NCI-H82 treated with DMSO at 0.1 percent for 48 hours (cell line): Measurements from ENCODE around the gene TOGARAM1.
A peak's percentile ranks its signal among the peaks of the same experiment; 100 is the strongest.
"Not testable (repeated sequence)": the region's sequence is repeated elsewhere in the genome, so short reads cannot be mapped to it uniquely, and the experiment has no call there.

Experiments used
- DNase-seq: peaks from one replicate; lab custom pipeline; 2025; ENCODE audit not compliant: unreplicated experiment; lab: John Stamatoyannopoulos, UW

The TOGARAM1 gene

DNA sequence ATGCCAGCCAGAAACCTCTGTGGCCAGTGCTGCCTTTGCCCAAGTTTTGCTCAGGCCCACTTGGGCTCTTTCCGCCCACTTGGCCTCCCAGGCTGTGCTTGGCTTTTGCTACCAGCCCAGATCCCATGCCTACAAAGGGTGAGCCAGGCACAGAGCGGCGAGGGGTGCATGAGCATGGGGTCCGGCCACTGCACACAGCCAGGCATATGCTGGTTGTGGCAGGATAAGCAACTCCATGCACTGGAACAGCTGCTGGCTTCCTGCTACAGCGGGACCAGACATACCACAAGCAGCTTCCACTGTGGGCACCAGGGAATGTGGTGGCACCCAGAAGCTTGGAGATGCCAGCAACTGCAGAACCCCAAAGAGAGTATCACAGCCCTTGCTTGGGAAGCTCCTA lies 76.3 kb downstream of the TOGARAM1 start:
- no peak for DNase-seq

DNA sequence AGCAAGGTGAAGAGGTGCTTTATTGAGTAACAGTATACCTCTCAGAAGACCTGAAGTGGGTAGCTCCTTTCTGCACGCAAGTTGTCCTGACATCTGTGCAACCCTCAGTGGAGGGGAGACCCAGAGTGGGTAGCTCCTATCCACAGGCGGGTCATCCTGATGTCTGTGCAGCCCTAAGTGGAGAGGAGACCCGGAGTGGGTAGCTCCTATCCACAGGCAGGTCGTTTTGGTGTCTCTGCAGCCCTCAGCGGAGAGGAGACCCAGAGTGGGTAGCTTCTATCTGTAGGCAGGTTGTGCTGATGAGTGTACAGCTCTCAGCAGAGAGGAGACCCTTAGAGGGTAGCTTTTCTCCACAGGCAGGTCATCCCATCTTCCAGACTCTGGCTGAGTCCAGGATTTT lies 76.9 kb downstream of the TOGARAM1 start:
- no peak for DNase-seq

DNA sequence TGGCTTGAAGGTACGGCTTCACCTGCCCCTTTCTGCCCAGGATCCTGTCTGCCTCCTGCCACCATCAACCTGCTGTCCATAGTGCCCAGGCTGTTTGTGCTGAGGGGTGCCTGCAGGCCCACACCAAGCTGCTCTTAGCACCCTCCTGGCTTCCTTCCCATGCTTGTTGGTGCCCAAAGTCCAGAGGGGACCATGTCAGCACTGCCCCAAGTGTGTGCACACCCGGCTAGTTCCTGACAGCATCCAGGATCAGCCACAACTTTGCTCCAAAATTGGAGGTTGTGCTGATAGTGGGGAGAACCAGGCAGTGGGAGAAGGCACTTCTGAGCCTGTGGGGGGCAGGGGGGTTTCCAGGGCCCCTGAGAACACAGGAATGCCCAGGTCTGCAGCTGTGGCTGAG lies 77.4 kb downstream of the TOGARAM1 start:
- no peak for DNase-seq

DNA sequence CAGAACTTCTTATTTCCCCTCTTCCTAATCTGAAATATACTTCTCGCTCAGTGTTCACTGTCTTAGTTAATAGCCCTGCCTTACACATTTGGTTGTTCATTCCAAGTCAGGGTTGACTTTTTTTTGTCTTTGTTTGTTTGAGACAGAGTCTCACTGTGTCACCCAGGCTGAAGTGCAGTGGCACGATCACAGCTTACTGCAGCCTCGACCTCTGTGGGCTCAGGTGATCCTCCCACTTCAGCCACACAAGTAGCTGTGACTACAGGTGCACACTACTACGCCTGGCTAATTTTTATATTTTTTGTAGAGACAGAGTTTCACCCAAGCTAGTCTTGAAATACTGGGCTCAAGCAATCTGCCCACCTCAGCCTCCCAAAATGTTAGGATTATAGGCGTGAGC lies 79.7 kb downstream of the TOGARAM1 start:
- no peak for DNase-seq

DNA sequence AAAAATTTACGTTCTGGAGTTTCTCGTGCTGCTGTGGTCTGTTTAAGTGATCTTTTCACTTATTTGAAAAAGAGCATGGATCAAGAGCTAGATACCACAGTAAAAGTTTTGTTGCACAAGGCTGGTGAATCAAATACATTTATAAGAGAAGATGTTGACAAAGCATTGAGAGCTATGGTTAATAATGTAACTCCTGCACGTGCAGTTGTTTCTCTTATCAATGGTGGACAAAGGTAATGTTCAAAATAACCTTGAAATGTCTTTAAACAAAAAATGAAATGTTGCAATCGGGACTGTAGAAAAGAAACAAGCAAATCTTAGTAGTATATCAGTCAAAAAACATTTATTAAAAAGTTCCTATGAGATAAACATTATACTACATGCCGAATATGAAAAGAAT lies 82.6 kb downstream of the TOGARAM1 start:
- no peak for DNase-seq

DNA sequence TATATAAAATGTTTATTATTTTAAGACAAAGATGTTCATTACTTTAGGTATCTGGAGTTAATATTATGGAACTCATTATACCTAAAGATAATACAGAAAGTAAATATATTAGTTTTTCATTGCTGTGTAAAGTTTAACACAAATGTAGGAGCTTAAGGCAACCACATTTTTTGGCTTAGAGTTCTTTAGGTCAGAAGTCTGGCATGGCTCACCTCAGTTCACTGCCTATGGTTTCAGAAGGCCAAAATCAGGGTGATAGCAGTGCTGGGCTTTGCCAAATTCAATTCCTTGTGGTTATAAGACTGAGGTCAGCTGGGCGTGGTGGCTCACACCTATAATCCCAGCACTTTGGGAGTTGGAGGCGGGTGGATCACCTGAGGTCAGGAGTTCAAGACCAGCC lies 86.4 kb downstream of the TOGARAM1 start:
- no peak for DNase-seq

DNA sequence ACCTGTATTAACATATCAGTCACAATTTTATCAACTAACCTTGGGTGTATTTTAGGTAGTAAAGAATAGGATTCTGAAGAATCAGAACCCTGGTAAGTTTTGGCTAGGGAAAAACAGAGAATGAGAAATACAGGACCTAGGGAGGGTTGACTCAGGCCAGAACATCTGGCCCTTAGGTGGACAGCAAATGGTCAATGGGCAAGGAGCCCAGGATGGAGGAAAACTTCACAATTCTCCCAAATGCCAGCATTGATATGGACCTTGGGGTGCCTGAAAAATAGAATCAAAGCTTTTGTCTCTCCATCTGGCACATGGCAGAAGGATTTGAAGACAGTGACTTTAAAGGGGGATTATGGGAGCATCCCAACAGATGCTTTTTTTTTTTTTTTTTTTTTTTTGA lies 89.2 kb downstream of the TOGARAM1 start:
- no peak for DNase-seq

DNA sequence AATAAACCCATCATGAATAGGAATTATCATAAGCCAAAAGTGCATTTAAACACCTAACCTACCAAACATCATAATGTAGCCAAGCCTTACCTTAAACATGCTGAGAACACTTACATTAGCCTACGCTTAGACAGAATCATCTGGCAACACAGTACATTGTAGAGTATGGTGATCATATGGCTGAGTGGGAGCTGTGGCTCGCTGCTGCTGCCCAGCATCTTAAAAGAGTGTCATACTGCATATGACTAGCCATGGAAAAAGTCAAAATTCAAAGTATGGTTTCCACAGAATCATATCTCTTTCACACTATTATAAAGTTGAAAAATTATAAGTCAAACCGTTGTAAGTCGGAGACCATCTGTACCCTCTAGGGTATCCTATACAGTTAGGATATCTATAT lies 89.9 kb downstream of the TOGARAM1 start:
- DNase-seq = no peak

DNA sequence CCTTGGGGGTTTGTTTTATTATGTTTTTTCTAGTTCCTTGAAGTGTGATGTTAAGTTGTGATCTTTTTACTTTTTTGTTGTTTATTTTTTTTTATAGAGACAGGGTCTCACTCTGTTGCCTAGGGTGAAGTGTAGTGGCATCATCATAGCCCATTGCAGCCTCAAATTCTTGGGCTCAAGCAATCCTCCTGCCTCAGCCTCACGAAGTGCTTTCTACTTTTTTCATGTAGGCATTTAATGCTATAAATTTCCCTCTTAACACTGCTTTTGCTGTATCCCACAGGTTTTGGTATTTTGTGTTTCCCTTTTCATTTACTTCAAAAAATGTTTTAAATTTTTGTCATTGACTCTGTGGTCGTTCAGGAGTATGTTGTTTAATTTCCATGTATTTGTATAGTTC lies 95.4 kb downstream of the TOGARAM1 start:
- DNase-seq = no peak

DNA sequence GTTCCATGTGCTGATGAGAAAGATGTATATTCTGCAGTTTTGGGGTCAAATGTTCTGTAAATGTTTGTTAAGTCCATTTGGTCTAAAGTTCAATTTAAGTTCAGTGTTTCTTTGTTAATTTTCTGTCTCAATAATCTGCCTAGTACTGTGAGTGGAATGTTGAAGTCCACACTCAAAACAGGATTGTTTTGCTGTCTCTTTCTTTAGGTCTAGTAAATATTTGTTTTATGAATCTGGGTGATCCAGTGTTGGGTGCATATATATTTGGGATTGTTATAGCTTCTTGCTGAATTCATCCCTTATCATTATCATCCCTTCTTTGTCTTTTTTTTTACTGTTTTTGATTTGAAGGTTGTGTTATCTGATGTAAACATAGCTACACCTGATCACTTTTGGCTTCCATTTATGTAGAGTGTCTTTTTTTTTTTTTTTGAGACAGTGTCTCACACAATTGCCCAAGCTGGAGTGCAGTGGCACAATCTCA lies 95.9 kb downstream of the TOGARAM1 start:
- DNase-seq = no peak

DNA sequence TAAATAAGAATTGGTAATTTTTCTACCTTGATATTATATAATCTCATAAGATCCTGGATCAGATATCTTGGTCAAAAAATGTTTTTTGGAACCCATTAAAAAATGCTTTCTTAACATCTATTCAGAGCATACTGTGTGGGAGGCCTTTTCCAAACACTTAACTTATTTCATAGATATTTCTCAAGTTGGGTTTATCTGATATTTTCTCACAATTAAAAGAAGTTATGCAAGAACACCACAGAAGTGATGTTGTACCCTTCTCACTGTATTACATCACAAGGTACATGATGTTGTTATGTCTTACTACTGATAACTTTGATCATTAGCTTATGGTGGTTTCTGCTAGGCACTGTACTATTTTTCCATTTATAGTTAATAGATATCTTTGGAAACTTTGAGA lies 98.6 kb downstream of the TOGARAM1 start:
- no peak for DNase-seq

DNA sequence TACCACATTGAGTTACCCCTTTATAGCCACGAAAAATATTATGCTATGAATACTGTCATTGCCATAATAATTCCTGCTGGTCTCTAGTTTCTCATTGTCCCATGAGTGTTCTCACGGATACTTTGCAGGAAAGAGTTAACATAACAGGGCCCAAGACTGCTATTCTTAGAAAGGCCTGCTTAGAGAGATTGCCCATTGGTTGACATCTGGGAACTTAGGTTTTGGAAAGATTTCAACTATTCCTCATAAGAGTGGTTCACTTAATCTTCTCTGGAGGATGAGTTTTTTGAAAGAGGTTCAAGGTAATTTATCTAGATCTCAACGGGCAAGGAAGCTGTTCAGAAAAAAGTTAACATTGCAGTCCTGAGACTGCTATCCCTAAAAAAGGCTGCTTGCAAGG lies 103.5 kb downstream of the TOGARAM1 start:
- DNase-seq = no peak

DNA sequence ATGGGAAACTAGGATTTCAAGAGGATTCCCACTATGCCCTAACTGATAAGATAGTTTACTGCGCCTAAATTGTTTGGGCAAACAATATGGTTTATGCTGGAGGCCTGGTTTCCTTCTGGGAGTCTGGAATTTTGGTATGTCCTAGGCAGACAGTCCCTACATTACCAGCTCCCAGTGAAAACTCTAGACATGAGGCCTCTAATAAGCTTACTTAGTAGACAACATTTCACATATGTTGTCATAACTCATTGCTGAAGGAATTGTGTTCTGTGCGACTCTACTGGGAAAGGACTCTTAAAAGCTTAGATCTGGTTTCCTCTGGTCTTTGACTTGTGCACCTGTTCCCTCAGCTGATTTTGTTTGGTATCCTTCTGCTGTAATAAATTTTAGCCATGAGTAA lies 104.0 kb downstream of the TOGARAM1 start:
- DNase-seq = peak; percentile 5

DNA sequence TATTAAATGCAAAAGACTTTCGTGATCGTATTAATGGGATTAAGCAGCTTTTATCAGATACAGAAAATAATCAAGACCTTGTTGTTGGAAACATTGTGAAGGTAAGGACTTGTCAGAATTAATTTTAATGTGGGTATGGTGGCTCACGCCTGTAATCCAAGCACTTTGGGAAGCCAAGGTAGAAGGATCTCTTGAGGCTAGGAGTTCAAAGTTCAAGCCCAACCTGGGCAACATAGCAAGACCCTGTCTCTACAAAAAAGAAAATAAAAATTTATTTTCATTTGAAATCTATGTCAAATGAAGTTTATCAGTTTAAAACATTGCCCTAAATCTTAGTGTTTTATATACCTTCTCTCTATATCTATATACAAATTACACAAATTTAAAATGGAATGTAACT lies 104.7 kb downstream of the TOGARAM1 start:
- no peak for DNase-seq

DNA sequence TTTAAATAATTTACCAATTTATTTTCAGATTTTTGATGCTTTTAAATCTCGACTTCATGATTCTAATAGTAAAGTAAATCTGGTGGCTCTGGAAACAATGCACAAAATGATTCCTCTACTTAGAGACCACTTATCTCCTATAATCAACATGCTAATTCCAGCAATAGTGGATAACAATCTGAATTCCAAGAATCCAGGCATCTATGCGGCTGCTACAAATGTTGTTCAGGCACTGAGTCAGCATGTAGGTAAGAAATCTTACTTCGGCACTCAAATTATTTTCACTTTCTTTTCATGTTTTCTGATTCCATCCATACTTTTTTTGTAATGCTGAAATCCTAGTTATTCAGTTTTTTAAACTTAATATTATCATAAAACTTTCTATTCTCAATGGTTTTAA lies 106.4 kb downstream of the TOGARAM1 start:
- no peak for DNase-seq

DNA sequence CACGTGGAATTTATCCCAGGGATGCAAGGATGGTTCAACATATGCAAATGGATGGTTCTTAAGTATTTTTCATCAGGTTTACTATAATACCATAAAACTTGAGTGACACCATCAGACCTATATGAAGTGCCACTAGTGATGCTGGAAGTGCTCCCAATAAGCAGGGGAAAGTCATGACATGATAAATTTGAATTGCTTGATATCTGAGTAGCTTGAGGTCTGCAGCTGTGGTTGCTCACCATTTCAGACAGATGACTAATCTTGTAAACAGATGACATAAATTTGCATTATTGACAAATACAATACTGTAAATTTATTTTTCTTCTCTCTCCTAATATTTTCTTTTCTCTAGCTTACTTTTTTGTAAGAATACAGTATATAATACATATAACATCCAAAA lies 108.2 kb downstream of the TOGARAM1 start:
- DNase-seq = no peak

DNA sequence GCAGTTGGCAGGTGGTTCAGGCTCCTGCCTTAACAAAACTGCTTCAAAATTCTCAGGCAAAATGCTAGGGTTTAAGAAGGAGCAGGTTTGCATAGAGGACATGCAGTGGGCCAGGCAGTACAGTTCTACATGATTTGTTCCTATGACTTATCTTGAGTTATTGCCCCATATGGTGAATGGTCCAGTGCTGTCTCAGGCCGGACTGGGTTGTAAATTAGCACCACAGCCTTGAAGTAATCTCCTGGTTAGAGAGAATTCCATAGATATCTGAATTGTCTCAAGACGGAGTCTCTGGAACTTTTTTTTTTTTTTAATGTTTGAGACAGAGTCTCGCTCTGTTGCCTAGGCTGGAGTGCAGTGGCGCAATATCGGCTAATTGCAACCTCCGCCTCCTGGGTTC lies 110.1 kb downstream of the TOGARAM1 start:
- no peak for DNase-seq

DNA sequence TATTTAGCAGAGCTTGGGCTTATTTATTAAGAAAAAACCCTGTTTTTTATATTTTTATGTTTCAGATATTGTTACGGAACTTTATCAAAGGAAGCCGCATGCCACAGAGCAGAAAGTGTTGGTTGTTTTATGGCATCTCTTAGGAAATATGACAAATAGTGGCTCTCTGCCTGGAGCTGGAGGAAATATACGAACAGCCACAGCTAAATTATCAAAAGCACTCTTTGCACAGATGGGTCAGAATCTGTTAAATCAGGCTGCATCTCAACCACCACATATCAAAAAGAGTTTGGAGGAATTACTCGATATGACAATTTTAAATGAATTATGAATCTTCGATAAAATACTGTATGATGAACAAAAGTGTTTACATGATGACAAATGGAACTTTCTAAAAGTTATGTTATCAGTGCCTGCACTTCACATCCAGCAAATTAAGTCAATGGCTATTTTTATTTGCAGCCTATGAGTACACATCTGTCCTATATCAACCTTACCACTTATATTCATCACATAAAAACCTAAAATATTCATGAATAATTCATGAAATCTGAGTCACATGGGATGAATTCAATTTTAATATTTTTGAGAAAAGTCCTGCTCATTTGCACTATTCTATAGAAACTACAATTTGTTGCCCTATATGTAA lies 111.4 kb downstream of the TOGARAM1 start:
- no peak for DNase-seq

DNA sequence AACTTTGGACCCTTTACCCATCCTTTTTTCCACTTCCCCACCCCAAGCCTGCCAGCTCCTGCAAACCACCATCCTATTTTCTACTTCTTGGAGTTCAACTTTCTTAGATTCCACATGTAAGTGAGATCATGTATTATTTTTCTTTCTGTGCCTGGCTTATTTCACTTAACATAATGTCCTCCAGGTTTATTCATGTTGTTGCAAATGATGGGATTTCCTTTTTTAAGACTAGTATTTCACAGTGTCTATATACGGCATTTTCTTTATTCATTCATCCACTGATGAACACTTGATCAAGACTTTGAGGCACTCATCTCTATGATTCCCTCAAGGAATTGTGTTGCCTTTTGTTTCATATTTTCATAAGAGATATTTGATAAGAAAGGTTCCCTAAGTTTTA lies 116.3 kb downstream of the TOGARAM1 start:
- no peak for DNase-seq

DNA sequence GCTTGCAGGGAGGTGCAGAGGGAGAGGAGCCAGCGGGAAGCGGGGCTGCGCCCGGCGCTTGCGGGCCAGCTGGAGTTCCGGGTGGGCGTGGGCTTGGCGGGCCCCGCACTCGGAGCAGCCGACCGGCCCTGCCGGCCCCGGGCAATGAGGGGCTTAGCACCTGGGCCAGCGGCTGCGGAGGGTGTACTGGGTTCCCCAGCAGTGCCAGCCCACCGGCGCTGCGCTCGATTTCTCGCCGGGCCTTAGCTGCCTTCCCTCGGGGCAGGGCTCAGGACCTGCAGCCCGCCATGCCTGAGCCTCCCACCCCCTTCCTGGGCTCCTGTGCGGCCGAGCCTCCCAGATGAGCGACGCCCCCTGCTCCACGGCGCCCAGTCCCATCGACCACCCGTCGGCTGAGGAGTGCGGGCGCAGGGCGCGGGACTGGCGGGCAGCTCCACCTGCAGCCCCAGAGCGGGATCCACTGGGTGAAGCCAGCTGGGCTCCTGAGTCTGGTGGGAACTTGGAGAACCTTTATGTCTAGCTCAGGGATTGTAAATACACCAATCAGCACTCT lies 118.5 kb downstream of the TOGARAM1 start:
- DNase-seq = not testable (repeated sequence)

DNA sequence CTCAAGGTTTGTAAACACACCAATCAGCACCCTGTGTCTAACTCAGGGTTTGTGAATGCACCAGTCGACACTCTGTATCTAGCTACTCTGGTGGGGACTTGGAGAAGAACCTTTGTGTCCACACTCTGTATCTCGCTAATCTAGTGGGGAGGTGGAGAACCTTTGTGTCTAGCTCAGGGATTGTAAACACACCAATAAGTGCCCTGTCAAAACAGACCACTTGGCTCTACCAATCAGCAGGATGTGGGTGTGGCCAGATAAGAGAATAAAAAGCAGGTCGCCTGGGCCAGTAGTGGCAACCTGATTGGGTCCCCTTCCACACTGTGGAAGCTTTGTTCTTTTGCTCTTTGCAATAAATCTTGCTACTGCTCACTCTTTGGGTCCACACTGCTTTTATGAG lies 119.1 kb downstream of the TOGARAM1 start:
- not testable (repeated sequence) for DNase-seq

DNA sequence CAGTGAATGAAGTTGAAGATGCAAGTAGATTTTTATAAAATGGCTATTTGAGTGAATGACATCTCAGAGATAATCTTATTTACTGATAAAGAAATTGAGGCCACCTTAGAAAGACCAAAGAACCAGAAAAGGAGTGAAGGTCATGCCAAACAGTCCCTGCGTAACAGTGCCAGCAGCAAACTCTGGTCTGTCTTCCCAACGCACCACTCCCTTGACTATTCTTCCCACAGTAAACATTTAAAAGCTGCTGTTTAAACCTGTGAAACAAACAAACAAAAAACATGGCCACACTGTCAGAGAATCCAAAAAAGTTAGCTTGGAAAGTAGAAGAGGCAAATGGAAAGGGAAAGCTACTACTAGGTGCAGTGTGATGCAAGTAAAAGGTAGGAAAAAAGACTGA lies 120.4 kb downstream of the TOGARAM1 start:
- no peak for DNase-seq

DNA sequence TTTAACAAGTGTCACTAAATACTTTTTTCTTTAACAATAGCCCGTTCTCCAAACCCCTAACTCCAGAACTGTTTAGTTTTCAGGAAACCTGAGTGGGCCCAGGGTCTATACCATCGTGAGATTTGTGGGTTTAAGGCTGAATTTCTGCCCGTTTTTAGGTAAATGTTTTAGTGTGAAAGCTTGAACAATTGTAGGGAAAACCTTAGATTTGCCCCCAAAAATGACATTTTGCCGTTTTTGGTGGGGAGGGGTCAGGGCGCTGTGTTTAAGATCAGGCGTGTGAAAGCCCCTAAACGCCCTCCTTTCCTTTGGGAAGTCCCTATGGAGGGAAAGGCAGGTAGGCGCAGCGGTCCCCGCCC lies 121.6 kb downstream of the TOGARAM1 start:
- no peak for DNase-seq
